MV-4-11 (cell line): ENCODE data around the gene TRAPPC8.
A peak's percentile ranks its signal among the peaks of the same experiment; 100 is the strongest.
"Not testable (repeated sequence)": the region's sequence is repeated elsewhere in the genome, so short reads cannot be mapped to it uniquely, and the experiment has no call there.

Experiments
- DNase-seq: peaks from one replicate; lab custom pipeline; 2025; lab: John Stamatoyannopoulos, UW

Gene TRAPPC8, protein sequence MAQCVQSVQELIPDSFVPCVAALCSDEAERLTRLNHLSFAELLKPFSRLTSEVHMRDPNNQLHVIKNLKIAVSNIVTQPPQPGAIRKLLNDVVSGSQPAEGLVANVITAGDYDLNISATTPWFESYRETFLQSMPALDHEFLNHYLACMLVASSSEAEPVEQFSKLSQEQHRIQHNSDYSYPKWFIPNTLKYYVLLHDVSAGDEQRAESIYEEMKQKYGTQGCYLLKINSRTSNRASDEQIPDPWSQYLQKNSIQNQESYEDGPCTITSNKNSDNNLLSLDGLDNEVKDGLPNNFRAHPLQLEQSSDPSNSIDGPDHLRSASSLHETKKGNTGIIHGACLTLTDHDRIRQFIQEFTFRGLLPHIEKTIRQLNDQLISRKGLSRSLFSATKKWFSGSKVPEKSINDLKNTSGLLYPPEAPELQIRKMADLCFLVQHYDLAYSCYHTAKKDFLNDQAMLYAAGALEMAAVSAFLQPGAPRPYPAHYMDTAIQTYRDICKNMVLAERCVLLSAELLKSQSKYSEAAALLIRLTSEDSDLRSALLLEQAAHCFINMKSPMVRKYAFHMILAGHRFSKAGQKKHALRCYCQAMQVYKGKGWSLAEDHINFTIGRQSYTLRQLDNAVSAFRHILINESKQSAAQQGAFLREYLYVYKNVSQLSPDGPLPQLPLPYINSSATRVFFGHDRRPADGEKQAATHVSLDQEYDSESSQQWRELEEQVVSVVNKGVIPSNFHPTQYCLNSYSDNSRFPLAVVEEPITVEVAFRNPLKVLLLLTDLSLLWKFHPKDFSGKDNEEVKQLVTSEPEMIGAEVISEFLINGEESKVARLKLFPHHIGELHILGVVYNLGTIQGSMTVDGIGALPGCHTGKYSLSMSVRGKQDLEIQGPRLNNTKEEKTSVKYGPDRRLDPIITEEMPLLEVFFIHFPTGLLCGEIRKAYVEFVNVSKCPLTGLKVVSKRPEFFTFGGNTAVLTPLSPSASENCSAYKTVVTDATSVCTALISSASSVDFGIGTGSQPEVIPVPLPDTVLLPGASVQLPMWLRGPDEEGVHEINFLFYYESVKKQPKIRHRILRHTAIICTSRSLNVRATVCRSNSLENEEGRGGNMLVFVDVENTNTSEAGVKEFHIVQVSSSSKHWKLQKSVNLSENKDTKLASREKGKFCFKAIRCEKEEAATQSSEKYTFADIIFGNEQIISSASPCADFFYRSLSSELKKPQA (N-terminal part only)

GRCh38 chr18:31942999-31943877, at the start of gene TRAPPC8:
Gene TRAPPC8, minus strand, starts transcription at chr18:31943128. Its CDS starts 364 bp downstream, at chr18:31942764.
- DNase-seq = peak; percentile 96

- DNase-seq = peak; percentile 85
These were observed 47.9 kb upstream of the TRAPPC8 start for GRCh38 chr18:31990823-31991222.

- no peak for DNase-seq
These were observed 41.0 kb upstream of the TRAPPC8 start for GRCh38 chr18:31983976-31984375.

GRCh38 chr18:31983020-31983419, 40.1 kb upstream of the TRAPPC8 start:
- DNase-seq = no peak

DNA sequence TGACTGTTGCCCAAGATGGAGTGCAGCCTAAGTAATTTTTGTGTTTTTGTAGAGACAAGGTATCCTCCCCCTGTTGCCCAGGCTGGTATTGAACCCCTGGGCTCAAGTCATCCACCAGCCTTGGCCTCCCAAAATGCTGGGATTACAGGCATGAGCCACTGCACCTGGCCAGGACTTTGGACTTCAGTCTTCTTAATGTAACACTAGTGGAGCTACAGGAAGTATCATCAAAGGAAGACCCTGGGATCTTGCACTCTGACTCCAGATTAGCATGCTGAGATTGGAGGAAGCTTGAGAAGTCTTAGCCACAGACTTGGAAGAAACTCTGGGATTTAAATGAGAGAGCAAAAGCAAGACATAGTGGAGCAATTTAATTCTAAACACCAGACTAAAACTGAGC, 37.9 kb upstream of the TRAPPC8 start:
- DNase-seq = no peak

DNA sequence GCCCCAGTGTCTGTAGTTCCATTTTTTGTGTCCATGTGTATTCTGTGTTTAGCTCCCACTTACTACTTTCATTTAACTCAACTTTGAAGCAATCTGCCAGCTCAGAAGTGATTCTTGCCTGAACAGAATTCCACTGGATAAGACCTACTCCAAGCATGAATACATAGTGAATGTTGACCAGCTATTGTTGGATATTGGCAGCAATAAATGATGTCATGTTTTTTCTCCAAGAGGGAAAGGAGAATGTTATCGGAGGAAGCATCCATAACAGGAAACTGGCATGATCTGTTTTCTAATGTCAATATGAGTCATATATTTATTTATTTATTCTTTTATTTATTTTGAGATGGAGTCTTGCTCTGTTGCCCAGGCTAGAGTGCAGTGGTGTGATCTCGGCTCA, 36.8 kb upstream of the TRAPPC8 start:
- no peak for DNase-seq

DNA sequence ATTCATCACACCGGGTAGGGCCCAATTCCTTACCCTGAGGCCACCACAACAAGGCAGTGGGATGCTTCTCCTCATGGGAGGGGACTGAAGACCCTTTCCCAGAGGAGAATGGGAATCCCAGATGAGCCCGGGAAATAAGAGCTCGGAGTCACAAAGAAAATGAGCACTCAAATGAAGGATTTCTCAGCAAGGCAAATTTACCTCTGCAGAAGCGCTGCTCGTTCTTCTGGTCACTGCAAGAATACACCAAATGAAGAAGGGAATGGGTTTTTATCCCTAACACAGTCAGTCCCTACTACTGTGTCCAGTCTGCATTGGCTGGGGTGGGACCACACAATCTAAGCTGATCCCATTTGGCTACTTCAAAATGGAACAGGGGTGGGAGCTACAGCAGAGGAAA, 35.7 kb upstream of the TRAPPC8 start:
- DNase-seq = no peak

DNA sequence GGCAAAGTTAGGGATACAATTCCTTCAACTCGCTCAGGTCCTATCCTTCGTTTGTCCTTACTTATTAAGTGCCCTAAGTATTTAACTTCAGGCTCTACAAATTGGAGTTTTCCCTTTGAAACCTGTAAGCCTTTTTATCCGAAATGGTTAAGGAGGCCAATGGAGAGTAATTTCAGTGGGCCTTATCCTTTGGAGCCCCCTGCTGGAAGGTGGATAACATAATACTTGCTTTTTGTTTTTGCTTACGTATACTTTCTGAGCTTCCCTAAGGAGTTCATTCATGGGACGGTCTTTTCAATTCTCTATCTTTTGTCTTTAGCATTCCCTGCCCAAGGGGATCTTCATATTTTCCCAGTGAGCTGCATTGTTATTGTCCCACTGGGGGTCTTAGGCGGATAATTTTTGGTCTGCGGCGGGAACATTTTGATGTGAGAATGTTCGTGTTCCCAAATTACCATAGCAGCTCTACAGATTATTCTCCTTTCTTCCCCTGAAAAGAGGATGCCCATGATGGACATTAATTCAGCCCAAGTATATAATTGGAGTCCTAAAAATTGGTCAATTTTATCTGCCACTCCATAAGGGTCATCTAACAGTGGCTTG, 34.4 kb upstream of the TRAPPC8 start:
- peak; percentile 41 for DNase-seq

- DNase-seq = no peak
These were observed 33.3 kb upstream of the TRAPPC8 start for GRCh38 chr18:31976242-31976641.

DNA sequence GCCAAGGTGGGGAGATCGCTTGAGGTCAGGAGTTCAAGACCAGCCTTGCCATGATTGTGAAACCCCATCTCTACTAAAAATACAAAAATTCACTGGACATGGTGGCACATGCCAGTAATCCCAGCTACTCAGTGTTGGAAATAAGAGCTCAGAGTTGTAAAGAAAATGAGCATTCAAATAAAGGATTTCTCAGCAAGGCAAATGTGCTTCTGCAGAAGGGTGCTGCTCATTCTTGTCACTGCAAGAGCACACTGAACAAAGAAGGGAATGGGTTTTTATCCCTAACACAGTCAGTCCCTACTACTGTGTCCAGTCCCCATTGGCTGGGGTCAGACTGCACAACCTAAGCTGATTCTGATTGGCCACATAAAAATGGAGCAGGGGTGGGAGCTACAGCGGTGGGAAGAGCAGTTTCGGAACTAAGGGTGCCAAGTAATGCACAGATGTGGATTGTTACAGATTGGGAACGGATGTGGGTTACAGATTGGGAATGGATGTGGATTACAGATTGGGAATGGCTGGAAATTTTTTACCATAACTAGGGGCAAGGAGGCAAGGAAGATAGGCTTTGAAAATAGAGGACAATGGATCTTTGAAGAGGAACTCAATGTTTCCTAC, 31.1 kb upstream of the TRAPPC8 start:
- DNase-seq = peak; percentile 22

DNA sequence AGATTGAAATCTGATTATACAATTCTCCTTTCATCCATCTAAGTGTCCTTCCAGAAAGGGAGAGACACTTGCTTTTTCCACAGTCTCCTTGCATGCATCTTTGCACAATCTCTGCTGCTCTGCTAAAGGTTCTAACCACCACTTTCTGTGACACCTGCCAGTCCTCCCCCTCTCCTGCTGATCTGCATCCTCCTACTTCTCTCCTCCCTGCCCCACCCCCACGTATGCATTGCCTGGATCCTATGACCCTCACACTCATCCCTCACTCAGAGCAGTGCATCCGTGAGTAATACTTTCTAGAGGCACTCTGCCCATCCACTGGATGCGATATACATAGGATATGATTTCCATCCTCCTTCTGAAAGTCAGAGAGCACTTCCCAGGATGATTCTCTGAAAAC, 27.7 kb upstream of the TRAPPC8 start:
- DNase-seq = no peak

GRCh38 chr18:31965316-31965970, 22.5 kb upstream of the TRAPPC8 start:
- peak; percentile 76 for DNase-seq

DNA sequence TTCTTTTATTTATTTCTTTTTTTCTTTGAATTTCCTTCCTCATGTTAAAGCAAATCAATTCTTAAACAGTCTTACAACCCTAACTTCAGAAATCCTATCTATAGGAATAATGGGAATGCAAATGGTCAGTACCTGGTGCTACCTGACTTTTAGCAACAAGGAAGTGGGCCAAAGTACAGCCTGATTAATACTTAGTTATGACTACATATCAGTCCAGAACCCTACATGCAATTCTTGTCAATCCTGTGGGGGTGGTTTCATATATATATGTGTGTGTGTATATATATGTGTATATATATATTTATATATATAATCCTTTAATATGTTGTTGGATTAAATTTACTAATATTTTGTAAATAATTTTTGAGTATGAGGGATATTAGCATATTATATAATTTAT, 14.8 kb upstream of the TRAPPC8 start:
- DNase-seq = no peak

- DNase-seq = no peak
These were observed 11.4 kb upstream of the TRAPPC8 start for GRCh38 chr18:31954349-31954748.

GRCh38 chr18:31953699-31954098, 10.8 kb upstream of the TRAPPC8 start:
- DNase-seq = not testable (repeated sequence)

- no peak for DNase-seq
These were observed 9.3 kb upstream of the TRAPPC8 start for GRCh38 chr18:31952223-31952622.

DNA sequence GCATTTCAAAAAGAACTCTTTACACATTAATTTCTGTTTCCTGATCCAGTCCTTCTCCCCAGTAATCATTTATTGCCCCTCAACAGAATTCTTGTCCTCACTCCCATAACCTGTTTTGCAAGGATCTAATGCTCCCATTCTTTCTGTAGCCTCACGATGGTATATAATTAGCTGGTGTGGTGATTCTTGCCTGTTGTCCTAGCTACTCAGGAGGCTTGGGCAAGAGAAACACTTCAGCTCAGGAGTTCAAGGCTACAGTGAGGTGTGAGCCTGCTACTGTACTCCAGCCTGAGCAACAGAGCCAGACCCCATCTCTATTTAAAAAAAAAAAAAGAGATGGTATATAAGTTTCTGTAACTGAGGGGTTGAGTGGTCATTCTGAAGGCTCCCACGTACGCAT, 7.7 kb upstream of the TRAPPC8 start:
- no peak for DNase-seq

GRCh38 chr18:31948349-31948748, 5.4 kb upstream of the TRAPPC8 start:
- not testable (repeated sequence) for DNase-seq

GRCh38 chr18:31946305-31947046, 3.5 kb upstream of the TRAPPC8 start:
- DNase-seq = no peak
